Measurements from ENCODE around the gene LRCH3. TPM values are rescaled to one million over a fixed set of nuclear protein-coding genes. Genes with fewer than 3 reads are reported as not detected.

The LRCH3 gene
- total RNA-seq, 1 experiment from 2014 or later: 43.1 TPM

DNA sequence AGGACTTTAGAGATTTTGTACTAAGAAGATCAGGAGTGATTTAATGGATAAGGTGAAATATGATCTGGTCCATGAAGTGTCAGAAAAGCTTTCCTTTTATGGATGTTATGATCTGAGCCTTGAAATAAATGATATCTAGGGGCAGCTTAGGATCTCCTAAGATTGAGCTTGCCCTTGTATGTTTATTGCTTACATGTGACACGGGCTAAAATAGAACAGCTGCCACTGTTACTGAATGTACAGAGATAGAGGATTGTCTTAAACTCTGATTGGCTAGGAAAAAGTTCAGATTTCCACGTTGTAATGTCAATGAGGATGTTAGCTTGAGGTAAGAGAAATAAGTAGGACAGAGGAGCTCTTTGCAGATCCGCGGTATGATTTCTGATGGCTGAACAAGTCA, 32.5 kb upstream of the LRCH3 start:
- peaks cover 50% of the 10 kb centered on the region for H3K79me2 ChIP-seq (ENCODE audit: low read length)
- DNase-seq (no peak), ATAC-seq (no peak)
- H3K4me3 ChIP-seq (ENCODE audit: low read length): no peak overlapping the region
- intact Hi-C loops (cut with micrococcal nuclease): no loop called here
- ChIA-PET CTCF (no interaction called here), POLR2A (ENCODE audit: unreplicated experiment) (no interaction called here)
- no peak overlapping the region for H3K27ac ChIP-seq (ENCODE audit: low read length)
- BruUV-seq (replicated peaks): no TSS peak
- H3K4me2 ChIP-seq (ENCODE audit: low read length): no peak overlapping the region
- TF ChIP-seq EZH2 (IDR thresholded peaks at IDR 0.05; ENCODE audit: low read length, unreplicated experiment): no peak
- TF ChIP-seq, protein P1, sequence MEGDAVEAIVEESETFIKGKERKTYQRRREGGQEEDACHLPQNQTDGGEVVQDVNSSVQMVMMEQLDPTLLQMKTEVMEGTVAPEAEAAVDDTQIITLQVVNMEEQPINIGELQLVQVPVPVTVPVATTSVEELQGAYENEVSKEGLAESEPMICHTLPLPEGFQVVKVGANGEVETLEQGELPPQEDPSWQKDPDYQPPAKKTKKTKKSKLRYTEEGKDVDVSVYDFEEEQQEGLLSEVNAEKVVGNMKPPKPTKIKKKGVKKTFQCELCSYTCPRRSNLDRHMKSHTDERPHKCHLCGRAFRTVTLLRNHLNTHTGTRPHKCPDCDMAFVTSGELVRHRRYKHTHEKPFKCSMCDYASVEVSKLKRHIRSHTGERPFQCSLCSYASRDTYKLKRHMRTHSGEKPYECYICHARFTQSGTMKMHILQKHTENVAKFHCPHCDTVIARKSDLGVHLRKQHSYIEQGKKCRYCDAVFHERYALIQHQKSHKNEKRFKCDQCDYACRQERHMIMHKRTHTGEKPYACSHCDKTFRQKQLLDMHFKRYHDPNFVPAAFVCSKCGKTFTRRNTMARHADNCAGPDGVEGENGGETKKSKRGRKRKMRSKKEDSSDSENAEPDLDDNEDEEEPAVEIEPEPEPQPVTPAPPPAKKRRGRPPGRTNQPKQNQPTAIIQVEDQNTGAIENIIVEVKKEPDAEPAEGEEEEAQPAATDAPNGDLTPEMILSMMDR (conservative IDR thresholded peaks at IDR 0.05; ENCODE audit: low read depth, low read length): no peak
- no peak for TF ChIP-seq EZH2phosphoT487 (IDR thresholded peaks at IDR 0.05; ENCODE audit: borderline replicate concordance, low read length)
- H3K9me3 ChIP-seq (ENCODE audit: low read length): no peaks in the 10 kb centered on the region
- no peak overlapping the region for H2AFZ ChIP-seq (ENCODE audit: low read length)
- peaks cover 37% of the 10 kb centered on the region for H3K36me3 ChIP-seq (ENCODE audit: low read depth, low read length)
- H3K4me1 ChIP-seq (ENCODE audit: insufficient read depth, low read length): 0 out of 2 replicates have a peak, but pooled peaks cover 5% of the 10 kb centered on the region
- no peaks in the 10 kb centered on the region for H3K27me3 ChIP-seq (ENCODE audit: low read length)
- H3K9ac ChIP-seq (ENCODE audit: low read length): no peak overlapping the region
- no peaks in the 10 kb centered on the region for H3F3A ChIP-seq (ENCODE audit: low read length, unreplicated experiment)
- H3K9me2 ChIP-seq (replicated peaks; ENCODE audit: low read length): no peaks in the 10 kb centered on the region
- 0 out of 2 replicates have a peak, but pooled peaks cover 3% of the 10 kb centered on the region for H4K20me1 ChIP-seq (ENCODE audit: low read length)

DNA sequence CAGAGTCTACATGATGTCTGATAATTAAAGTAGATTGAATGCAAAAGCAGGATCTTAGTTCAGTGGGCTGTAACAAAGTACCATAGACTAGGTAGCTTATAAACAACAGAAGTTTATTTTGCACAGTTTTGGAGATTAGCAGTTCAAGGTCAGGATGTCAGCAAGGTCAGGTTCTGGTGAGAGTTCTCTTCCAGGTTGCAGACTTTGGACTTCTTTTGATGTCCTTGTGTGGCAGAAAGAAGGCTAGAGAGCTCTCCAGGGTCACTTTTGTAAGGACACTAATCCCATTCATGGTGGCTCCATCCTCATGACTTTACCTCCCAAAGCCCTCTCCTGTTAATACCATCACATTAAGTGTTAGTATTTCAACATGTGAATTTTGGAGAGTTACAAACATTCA, 29.3 kb upstream of the LRCH3 start:
- no TSS peak for BruUV-seq (replicated peaks)
- Histone ChIP-seq H4K20me1 (ENCODE audit: low read length) (0 out of 2 replicates have a peak, but pooled peaks cover 3% of the 10 kb centered on the region), H3K27me3 (ENCODE audit: low read length) (no peaks in the 10 kb centered on the region), H3K9me3 (ENCODE audit: low read length) (no peaks in the 10 kb centered on the region), H3F3A (ENCODE audit: low read length, unreplicated experiment) (no peaks in the 10 kb centered on the region), H3K4me1 (ENCODE audit: insufficient read depth, low read length) (no peaks in the 10 kb centered on the region), H3K4me2 (ENCODE audit: low read length) (no peak overlapping the region), H3K9me2 (replicated peaks; ENCODE audit: low read length) (no peaks in the 10 kb centered on the region), H3K36me3 (ENCODE audit: low read depth, low read length) (peaks cover 37% of the 10 kb centered on the region), H3K9ac (ENCODE audit: low read length) (no peak overlapping the region), H2AFZ (ENCODE audit: low read length) (no peak overlapping the region), H3K4me3 (ENCODE audit: low read length) (no peak overlapping the region), H3K79me2 (ENCODE audit: low read length) (peaks cover 18% of the 10 kb centered on the region), H3K27ac (ENCODE audit: low read length) (no peak overlapping the region)
- ChIA-PET CTCF (no interaction called here), POLR2A (ENCODE audit: unreplicated experiment) (interaction anchor here (0.6 kb wide), 1 partner anchor 36 kb away, joined by 3 read pairs; no protein-coding TSS in a partner anchor)
- intact Hi-C loops (cut with micrococcal nuclease): no loop called here
- TF ChIP-seq EZH2phosphoT487 (IDR thresholded peaks at IDR 0.05; ENCODE audit: borderline replicate concordance, low read length): no peak
- TF ChIP-seq, protein P1 (conservative IDR thresholded peaks at IDR 0.05; ENCODE audit: low read depth, low read length): no peak
- TF ChIP-seq EZH2 (IDR thresholded peaks at IDR 0.05; ENCODE audit: low read length, unreplicated experiment): no peak
- DNase-seq: no peak
- no peak for ATAC-seq

DNA sequence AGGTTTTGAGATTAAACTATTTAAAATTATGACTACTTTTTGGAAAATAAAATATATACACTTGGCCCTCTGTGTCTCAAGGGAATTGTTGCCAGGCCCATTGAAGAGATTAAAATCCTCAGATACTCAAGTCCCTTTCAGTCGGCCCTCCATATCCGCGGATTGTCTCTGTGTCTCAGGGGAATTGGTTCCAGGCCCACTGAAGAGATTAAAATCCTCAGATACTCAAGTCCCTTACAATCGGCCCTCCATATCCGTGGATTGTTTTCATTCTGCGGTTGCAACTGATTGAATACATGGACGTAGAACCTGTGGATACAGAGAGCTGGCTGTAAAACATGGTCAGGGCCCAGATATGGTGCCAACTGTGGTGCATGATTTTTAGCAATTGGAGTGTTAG, 15.7 kb upstream of the LRCH3 start:
- H3F3A ChIP-seq (ENCODE audit: low read length, unreplicated experiment): no peaks in the 10 kb centered on the region
- H3K27ac ChIP-seq (ENCODE audit: low read length): no peak overlapping the region
- H3K36me3 ChIP-seq (ENCODE audit: low read depth, low read length): peaks cover 46% of the 10 kb centered on the region
- H3K4me2 ChIP-seq (ENCODE audit: low read length): no peak overlapping the region
- no peaks in the 10 kb centered on the region for H3K27me3 ChIP-seq (ENCODE audit: low read length)
- no peak for ATAC-seq
- no peaks in the 10 kb centered on the region for H4K20me1 ChIP-seq (ENCODE audit: low read length)
- no peak for TF ChIP-seq EZH2phosphoT487 (IDR thresholded peaks at IDR 0.05; ENCODE audit: borderline replicate concordance, low read length)
- TF ChIP-seq, protein P1 (conservative IDR thresholded peaks at IDR 0.05; ENCODE audit: low read depth, low read length): no peak
- no peak for TF ChIP-seq EZH2 (IDR thresholded peaks at IDR 0.05; ENCODE audit: low read length, unreplicated experiment)
- intact Hi-C loops (cut with micrococcal nuclease): no loop called here
- DNase-seq: no peak
- H3K4me3 ChIP-seq (ENCODE audit: low read length): no peak overlapping the region
- POLR2A ChIA-PET (ENCODE audit: unreplicated experiment): no interaction called here
- no peaks in the 10 kb centered on the region for H3K9me2 ChIP-seq (replicated peaks; ENCODE audit: low read length)
- BruUV-seq (replicated peaks): no TSS peak
- no peaks in the 10 kb centered on the region for H3K9me3 ChIP-seq (ENCODE audit: low read length)
- H3K79me2 ChIP-seq (ENCODE audit: low read length): no peaks in the 10 kb centered on the region
- H3K4me1 ChIP-seq (ENCODE audit: insufficient read depth, low read length): no peaks in the 10 kb centered on the region
- CTCF ChIA-PET: no interaction called here
- no peak overlapping the region for H3K9ac ChIP-seq (ENCODE audit: low read length)
- no peak overlapping the region for H2AFZ ChIP-seq (ENCODE audit: low read length)

Data from PC-3 (cell line).